EH (cell line): ENCODE results near the gene RIN1.
A peak's percentile ranks its signal among the peaks of the same experiment; 100 is the strongest.
"Not testable (repeated sequence)": the region's sequence is repeated elsewhere in the genome, so short reads cannot be mapped to it uniquely, and the experiment has no call there.

Experiments
- DNase-seq: peaks from one replicate; pipeline ENCODE4 v3.0.0-alpha.2; 2015; ENCODE audit warnings: low read depth

RIN1 gene, protein sequence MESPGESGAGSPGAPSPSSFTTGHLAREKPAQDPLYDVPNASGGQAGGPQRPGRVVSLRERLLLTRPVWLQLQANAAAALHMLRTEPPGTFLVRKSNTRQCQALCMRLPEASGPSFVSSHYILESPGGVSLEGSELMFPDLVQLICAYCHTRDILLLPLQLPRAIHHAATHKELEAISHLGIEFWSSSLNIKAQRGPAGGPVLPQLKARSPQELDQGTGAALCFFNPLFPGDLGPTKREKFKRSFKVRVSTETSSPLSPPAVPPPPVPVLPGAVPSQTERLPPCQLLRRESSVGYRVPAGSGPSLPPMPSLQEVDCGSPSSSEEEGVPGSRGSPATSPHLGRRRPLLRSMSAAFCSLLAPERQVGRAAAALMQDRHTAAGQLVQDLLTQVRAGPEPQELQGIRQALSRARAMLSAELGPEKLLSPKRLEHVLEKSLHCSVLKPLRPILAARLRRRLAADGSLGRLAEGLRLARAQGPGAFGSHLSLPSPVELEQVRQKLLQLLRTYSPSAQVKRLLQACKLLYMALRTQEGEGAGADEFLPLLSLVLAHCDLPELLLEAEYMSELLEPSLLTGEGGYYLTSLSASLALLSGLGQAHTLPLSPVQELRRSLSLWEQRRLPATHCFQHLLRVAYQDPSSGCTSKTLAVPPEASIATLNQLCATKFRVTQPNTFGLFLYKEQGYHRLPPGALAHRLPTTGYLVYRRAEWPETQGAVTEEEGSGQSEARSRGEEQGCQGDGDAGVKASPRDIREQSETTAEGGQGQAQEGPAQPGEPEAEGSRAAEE

GRCh38 chr11:66336234-66337102 lies at the start of gene RIN1:
TSS of gene RIN1 (minus strand) at chr11:66336434. CDS start at chr11:66336402, 32 bp downstream.
- peak; percentile 98 for DNase-seq

DNA sequence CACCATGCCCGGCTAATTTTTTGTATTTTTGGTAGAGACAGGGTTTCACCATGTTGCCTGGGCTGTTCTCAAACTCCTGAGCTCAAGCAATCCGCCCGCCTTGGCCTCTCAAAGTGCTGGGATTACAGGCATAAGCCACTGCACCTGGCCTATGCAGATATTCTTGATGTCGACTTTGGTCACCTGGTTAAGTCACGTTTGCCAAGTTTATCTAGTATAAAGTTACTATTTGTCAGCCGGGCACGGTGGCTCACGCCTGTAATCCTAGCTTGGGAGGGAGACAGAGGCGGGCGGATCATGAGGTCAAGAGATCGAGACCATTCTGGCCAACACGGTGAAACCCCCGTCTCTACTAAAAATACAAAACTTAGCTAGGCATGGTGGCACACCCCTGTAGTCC lies 48.1 kb upstream of the RIN1 start:
- DNase-seq = not testable (repeated sequence)

- not testable (repeated sequence) for DNase-seq
Measured at GRCh38 chr11:66380264-66380663, 44.0 kb upstream of the RIN1 start.

DNA sequence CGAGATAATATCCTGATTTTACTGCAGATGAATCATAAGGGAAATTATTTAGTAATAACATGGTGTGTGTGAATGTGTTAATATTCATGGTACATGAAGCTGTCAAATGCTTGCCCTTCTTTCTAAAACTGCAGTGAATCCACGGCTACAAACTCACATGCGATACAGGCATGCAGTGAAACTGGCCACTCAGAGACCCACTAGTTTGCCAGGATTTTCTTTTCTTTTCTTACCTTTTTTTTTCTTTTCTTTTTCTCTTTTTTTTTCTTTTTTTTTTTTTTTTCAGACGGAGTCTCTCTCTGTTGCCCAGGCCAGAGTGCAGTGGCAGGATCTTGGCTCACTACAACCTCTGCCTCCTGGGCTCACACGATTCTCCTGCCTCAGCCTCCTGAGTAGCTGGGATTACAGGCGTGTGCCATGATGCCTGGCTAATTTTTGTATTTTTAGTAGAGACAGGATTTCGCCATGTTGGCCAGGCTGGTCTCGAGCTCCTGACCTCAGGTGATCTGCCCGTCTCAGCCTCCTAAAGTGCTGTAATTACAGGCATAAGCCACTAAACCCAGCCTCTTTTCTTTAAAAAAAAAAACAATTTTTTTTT lies 37.6 kb upstream of the RIN1 start:
- DNase-seq = not testable (repeated sequence)

GRCh38 chr11:66373265-66373664 lies 37.0 kb upstream of the RIN1 start:
- DNase-seq = no peak

DNA sequence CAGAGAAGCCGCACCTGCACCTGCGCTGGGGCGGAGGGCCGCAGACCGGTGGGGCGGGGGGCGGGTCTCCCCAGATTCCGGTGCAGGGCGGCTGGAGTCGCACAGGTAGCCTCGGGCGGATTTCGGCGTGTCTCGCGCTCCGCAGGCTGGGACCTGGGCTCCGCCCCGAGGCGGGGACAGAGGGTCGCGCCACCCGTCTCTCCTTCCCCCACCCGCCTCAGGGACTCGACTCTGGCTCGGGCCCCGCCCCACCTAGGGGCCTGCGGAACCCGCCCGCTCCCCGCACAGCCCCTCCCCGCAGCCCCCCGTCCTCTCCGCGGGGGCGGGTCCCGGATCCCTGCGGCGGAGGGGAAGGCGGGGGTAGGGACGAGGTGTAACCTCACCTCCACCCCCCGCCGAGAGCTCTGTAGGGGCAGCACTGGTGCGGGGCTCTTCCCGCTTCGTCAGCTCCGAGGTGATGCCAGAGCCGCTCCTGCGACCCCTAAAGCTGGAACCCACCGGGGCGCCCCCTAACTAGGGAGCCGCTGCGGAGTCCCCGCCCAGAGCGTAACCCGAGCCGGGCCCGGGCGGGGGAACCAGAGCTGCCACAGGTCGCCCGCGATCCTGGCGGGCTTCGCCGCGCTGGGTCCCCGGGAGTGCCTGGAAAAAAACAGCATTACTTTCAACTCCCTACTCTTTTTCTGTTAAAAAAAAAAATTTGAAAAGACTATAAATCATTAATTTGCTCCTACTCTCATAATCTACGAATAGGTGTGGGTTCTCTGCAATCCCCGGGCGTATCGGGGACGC lies 35.6 kb upstream of the RIN1 start, which contains the start of gene SLC29A2:
TSS of gene SLC29A2 (minus strand) at position 134 of the 789 bp plus-strand sequence. CDS start 169 bp downstream, outside the sequence.
- peak; percentile 27 for DNase-seq

DNA sequence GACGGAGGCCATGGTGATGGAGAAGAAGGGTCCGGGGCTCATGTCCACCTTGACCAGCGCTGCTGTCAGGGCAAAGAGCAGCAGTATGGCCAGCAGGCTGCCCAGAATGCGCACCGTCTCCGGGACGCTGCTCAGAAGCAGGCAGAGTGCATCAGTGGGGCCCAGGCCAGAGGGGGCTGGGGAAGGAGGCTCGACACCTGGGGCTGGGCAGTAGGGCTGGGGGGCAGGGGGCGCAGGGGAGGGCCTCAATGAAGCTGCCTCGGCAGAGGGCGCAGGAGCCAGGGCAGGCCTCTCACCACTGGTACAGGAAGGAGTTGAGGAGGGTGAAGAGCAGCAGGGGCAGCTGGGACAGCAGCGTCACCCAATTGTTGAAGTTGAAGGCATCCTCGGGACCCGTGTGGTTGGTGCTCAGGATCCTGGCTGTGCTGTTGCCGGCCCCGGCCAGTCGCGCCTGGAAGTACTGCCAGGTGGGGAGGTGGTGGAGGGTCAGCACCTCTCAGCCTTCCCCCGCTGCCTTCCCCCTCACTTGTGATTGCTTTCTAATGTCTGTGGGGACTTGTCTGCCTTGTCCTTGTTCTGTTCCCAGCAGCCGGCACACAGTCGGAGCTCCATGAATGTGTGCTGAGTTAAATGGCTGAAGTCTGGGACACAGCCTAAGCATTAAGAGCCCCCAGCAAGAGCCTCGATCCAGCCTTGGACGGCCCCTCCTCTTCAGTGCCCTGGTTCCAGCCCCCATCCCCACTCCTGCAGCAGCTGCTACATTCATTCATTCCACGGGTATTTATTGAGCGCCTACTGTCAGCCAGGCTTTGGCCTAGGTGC lies 33.0 kb upstream of the RIN1 start:
- DNase-seq = no peak

- no peak for DNase-seq
Measured at GRCh38 chr11:66368484-66368883, 32.2 kb upstream of the RIN1 start.

DNA sequence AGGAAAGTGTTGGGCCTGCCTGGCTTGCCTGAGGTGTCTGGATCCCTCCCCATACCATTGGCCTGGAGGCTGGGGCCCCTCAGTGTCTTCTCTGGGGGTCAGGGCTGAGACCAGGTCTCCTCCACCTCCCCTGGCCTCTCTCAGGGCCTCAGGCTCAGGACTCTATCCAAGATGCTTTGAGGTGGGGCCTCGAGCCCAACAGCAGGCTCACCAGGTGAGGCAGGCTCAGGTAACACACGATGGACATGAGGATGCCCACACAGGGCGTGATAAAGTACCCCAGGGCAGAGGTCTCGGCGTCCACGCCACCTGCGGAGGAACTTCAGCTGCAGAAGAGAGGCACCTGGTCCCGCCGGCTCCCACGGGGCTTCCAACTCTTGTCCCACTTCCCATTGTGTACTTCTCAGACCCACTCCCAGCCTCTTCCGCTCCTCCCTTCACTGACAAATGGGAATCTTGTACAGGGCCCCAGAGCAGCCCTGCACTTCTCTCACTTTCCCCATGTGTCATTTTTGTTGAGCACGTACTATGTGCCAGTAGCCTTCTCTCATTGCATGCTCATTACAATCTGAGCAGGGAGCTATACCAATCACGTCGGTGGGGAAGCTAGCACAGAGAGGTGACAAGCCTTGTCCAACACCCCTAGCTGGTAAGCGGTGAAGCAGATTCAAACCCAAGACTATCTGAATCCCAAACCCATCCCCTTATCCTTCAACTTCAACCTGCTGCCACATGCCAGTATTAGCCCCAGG lies 31.5 kb upstream of the RIN1 start:
- no peak for DNase-seq

- DNase-seq = no peak
Measured at GRCh38 chr11:66366844-66367477, 30.7 kb upstream of the RIN1 start.

- no peak for DNase-seq
Measured at GRCh38 chr11:66365711-66366619, 29.7 kb upstream of the RIN1 start.

DNA sequence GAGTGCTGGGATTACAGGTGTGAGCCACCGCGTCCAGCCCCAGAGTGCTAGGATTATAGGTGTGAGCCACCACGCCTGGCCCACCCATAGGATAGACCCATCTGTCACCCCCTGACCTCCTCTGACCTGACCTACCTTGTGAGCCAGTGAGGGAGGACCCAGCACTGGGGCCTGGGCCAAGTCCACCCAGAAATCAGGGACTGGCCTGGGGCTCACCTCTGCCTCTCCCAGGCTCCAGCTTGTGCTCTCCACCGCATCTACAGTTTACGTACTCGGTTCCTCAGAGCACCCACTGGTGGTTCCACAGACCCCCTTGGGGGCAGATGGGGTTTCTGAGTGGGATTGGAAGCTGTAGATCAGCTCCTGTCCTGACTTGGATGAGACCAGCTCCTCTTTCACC lies 28.9 kb upstream of the RIN1 start:
- no peak for DNase-seq

DNA sequence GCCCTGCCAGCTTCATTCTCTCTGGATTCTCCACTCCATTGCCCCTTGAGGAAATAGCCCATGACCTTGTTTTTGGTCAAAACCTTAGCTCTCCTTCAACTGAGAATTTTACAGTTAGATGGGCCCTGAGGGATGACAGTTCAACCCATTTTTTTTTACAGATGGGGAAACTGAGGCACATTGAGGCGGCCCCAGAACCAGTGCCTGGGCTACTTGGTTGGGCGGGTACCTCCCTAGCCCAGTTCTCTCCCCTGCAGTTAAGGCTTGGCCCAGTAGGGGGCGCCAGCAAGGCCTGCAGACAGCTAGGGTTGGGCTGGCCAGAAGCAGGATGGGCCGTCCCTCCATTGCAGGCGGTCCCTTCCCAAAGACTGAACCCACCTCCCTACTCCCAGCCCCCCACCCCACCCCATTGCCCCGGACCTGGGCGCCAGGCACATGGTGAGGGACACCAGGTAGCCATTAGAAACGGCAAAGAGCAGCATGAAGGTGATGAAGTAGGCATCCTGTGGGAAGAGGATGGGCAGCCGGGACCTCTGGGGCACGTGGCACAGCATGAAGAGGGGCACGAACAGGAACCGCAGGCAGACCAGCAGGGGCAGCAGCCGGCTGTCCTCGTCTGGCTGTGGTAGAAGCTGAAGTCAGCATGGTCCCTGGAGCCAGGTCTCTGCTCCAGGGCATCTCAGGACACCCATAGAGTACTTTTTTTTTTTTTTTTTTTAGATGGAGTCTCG lies 27.7 kb upstream of the RIN1 start:
- peak; percentile 19 for DNase-seq

DNA sequence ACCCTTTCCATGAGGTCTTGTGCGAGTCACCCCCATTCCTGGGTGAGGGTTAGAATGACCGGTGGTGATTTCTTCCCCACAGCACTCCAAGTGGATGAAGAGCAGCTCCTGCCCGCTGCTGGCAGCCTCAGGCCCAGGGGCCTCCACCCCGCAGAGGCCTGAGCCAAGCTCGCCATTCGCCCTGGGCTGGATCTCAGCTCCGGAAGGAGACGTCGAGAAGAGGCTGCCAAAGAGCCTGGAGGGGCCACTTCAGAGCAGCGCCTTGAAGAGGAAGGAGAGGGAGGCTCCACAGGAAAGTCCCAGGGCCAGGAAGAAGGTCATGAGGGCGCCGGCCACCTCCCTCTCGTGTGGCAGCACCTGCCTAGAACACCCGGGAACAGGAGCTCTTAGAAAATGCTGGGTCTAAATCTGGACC lies 27.0 kb upstream of the RIN1 start:
- DNase-seq = no peak

DNA sequence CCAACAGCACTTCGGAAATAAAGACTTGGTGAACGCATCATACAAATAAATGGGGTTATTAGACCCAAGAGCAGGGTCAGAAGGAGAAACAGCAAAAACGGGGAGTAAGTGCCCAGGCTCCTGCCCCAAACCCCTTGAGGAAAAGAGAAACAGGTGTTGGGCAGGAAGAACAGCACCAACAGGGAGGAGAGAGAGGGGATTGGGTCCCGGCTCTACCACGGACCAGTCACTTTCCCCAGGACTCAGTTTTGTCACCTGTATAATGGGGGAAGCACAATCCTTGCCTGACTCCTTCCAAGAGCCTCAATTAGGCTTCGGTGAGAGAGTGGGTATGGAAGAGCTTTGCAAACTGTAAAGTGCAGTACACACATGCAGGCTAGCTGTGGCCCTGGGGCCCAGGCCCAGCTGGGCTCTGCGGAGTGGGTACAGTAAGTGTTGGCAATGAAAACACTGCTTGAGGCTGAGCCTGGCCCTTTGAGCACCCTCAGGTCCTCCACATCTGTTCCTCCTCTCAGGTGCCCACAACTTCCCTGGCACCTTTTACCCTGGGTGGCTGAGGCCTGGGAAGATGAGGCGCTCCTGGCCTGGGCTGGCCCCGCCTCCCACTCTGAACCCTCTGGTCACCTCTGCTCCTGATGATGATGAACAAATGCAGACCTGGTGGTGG lies 26.4 kb upstream of the RIN1 start:
- no peak for DNase-seq

GRCh38 chr11:66361502-66361941 lies 25.3 kb upstream of the RIN1 start:
- DNase-seq = no peak
